ENCODE measurements around the gene UXS1.
A peak's percentile ranks its signal among the peaks of the same experiment; 100 is the strongest.

The UXS1 gene

DNA sequence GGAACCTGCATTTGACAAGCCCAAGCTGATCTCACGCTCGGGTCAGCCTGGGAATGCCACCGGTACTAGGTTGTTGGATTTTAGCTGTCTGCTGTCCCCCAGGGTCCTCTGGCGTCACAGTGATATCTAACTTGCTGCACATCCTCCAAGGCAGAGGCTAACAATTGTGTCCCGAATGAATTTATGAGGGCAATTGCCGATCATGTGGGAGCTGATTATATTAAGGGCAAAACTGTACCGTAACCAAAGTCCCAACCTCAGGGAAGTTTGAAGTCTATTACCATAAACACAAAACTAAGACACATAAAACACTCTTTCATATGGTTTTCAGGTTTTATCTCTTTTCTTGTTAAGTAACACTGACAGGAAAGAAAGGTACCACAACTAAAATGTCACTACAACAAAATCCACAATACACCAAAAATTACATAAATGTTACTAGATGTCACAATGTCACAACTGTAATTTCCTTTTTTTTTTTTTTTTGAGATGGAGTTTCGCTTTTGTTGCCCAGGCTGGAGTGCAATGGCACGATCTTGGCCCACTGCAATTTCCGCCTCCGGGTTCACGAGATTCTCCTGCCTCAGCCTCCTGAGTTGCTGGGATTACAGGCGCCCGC is 6.7 kb downstream of the UXS1 start:
- DNase-seq: no peak

DNA sequence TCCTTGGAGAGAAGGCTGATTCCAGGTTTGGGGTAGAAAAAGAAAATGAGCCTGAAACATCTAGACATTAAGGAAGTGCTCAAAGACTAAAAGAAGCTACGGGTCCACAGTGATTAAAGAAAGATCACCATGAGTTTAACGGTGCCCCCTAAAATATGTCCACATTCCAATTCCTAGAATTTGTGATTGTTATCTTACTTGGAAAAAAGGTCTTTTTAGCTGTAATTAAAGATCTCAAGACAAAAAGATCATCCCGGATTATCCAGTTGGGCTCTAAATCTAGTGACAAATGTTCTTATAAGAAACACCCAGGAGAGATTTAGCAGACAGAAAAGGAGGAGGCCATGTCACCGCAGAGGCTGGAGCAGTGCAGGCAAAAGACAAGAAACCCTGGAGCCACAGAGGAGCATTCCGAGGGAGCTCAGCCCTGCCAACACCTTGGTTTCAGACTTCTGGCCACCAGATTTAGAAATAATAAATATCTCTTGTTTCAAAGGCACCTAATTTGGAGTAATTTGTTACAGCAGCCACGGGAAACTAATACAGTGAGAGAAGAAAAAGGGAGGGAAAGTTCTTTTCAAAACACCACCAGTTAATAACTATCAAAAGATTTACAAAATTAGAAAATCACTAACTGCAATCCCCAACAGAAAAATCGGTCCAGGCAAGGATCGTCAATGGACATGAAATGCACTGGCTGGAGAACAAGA is 8.5 kb downstream of the UXS1 start:
- no peak for DNase-seq

DNA sequence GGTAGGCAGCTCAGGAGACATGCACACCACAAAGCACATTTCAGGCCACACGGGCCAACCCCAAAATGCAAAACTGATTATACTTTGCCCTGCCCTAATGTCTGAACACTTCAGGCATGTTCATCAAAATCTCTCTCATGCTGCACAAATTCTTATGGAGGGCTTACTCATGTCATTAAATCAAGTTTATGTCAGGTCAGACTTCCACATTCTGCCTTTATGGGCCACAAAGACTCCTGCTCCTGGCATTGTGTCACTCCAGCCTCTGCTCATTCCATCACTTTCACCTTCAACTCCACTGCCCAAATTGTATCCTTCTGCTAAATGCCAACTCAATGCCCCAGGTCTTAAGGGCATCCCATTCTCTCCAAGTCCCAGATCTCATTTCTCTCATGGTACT is 9.2 kb downstream of the UXS1 start:
- no peak for DNase-seq

DNA sequence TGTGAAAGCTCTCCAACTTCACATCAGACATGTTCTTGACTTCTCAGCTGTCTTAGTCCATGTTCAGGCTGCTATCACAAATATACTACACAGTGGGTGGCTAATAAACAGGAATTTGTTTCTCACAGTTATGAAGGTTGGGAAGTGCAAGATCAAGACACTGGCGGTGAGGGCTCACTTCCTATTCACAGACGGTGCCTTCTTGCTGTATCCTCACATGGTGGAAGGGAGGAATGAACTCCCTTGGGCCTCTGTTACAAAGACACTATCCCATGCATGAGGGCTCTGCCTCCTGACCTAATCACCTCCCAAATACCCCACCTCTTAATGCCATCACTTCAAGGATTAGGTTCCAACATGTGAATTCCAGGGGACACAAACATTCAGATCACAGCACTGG is 9.7 kb downstream of the UXS1 start:
- no peak for DNase-seq

DNA sequence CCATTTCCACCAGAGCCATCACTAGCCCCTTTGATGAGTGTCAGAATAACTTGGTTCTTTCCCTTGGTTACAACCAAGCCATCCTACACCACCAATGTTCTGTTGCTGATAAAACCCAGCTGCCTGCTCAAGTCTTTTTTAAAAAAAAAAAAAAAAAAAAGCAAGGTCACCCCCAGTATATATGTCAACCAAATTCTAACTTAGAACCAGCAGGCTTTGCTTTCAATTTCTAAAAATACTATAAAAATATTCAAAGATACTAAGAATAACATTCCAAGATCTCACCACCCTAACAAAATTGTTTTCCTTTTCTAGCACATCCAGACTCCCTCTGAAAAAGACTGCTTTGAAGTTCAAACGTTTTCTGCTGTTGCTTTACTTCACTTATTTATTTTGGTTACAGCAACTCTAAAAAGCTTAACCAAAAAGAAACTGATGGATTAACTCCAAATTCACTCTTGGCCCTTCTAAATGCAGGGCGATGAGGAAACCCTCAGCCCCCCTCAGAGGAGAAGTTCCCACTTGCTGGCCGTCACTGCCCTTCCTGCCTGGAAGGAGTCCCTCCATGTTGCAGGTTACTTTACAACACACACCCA is 10.9 kb downstream of the UXS1 start:
- DNase-seq: no peak

DNA sequence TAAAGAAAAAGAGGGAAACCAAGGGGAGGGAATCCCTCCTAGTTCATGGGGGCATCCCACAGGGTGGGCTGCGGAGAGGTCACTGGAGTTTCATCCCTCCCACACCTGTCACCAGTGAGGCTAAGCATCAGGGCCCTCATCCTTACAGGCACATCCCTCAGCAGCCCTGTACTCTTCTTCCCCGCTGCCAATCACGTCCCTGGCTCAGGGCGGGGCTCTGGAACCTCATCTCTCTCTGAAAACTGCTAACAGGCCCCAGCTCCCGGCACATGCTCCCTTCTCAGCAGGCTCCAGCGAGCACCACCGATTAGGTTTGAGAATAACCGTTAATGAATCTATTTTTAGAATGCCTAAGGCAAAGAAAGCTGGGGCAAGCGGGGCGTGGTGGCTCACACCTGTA is 13.0 kb downstream of the UXS1 start:
- no peak for DNase-seq

DNA sequence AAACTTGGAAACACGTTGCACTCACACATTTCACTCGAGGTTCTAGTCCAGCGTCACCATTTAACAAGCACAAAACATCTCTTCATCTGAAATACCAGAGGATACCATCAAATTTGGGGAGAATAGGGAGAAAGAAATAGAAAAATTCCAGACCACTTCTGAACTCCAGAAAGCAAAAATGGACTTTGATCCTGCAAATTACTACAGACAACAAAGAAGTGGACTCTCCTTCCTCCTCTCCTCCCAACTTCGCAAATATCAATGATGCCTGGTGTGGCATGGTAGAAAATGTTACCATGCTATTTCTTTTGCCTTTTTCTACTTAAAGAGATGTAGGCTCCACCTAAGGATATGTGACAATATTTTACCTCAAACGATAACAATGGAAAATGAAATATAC is 13.5 kb downstream of the UXS1 start:
- no peak for DNase-seq

DNA sequence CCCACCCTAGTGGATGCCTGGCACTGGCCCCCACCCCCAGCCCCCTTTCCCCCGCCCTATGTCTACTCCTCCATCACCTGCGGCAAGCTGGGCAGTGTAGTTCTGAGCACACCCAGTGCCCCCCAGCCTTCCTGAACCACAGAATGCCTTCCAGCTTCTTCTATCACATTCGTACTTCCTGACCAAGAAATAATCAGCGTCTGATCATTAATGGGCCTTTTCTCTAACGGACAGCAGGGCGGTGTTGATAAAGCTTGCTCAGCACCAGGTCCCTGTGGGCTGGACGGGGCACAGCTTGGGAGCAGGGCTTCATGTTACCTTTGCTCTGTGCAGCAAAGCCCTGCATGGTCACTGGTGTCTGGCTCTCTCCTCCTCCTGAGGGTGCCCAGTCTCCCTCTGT is 15.4 kb downstream of the UXS1 start:
- no peak for DNase-seq

DNA sequence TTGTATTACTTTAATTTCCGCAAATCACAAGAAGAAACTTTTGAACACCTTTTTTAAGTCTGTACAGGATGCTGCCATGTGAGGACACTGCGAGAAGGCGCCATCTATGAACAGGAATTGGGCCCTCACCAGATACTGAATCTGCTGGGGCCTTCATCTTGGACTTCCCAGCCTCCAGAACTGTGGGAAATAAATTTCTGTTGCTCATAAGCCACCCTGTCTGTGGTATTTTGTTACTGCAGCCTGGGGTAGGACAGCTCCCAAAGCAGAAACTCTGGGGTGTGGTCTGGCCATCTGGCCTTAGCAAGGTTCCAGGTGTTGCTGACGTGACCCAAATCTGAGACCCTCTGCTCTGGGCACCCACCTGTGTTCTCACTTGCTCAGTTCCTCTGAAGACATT is 16.5 kb downstream of the UXS1 start:
- DNase-seq: no peak

DNA sequence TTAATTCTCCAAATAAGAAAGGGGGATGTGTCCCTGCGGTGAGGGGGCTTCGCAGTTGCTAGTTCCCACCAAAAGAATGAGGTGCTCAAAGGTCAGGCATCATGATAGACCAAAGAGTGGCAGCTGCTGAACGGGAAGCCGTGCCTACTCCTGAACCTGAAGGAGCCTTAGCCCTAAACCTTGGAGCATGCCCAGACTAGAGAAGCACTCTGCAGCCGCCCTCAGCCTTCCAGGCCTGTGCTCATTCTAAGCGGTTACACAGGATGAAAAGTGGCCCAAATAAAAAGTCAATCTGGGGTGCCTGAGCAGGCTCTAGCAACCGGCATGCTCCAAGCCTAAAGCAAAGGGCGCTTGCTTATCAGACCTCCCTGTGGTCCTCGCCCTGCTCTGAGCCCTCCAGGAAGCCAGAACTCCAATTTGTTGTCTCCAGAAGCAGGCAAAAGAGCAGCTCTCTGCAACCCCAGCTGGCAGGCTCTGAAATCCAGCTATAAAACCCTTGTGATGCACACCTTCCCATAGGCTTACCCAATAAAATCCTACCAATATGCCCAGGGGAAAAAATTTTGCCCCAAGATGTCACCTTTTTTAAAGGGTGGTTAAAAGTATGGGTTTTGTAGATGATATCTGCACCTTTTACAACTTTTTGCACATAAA is 17.5 kb downstream of the UXS1 start:
- DNase-seq: no peak

DNA sequence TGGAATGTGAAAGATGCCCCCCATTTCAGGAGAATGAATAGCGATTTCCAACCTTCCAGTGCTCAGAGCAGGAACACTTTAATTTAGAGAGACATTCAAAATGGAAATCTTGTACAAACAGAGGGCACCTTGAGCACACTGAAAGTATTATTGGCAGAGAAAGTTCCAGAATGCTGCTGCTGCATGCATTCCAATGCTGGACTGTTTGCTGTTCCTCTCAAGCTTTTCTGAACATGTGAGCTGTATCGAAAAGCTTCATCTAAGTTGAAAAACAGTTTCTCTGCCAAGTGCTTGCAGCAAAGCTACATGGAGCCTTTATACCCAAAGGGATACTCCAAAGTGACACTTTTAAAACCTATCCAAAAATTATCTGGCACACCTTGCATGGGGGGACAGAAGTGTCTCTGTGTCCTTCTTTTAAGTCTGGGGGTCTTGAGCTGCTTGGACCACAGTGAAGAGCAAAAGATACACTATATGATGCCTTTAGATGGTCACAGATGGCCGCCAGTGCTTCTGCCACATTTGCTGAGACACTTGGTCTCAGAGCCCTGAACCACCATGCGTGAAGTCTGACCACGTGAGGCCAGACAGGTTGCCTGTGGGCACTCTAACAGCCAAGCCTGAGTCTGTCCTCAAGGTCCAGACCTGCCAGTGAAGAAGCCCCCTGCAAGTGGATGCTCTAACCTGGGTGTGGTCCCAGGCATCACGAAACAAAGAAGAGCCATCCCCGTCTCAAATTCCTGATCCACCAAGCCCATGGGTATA is 18.8 kb downstream of the UXS1 start:
- no peak for DNase-seq

DNA sequence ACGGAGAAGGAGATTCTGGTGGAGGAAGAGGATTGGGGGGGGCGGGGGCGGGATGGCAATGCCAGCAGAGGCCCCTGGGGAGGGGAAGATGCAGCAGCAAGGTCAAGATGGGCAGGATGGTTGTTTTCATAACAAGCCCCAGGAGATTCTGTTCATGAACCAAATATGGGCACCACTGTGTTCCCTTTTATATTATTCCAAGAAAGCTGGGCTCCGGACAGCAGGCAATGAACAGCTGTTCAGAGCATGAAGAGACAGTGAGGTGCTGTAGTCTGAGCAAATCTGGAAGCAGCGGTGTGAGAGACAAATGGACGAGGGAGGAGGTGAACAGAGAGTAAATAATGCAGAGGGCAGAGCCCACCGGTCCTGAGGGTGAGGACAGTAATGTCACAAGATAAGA is 20.0 kb downstream of the UXS1 start:
- DNase-seq: no peak

DNA sequence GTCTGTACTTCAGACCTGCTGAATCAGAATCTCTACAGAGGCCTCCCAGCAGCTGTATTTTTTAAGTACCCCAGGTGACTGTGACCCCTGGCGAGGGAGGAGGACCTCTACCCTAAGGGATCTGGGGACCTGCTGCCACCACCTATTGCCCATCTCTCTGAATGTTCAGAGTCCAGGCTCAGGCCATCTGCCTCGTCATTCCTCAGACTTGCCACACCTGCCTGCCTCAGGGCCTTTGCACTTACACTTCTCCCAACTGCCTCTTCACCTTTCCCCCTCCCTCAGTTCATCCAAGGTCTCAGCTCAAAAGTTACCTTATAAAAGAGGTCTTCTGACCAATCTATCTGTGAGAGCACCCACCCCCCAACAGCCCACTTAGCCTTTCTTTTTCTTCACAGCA is 21.5 kb downstream of the UXS1 start:
- DNase-seq: no peak

DNA sequence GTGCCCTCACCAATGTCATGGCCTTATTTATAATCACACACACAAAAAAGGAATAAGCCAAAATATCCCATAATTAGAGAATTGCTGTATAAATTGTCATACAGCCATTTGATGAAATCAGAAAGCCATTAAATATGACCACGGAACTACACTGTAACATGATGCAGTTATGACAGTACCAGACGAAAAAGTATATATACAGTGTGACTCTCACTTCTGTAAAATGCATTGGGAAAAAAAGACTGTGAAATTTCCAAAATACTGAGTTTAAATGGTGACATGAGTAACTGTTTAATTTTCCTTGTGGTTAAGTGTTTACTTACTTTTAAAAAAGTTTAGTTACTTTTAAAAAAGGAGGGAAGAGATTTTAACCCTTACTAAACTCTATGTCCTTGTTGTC is 25.4 kb downstream of the UXS1 start:
- no peak for DNase-seq

DNA sequence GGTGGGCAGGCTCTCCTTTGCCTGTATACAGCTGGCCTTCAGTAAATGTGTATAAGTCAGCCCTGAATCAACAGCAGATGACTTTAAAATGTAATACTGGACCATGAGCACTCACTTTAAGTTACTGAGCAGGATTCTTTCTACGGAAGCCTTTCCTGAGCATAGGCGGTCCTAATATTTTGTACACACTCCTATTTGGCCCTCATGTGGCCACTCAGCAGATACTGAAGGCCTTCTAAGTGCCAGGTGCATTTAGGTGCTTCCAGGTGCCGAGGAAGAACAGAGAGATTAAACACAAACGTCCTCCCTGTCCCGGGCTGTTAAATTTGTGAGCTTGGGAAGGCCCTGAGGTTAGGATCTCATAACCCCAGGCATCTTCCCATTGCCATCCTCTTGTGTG is 27.0 kb downstream of the UXS1 start:
- DNase-seq: peak; percentile 53

DNA sequence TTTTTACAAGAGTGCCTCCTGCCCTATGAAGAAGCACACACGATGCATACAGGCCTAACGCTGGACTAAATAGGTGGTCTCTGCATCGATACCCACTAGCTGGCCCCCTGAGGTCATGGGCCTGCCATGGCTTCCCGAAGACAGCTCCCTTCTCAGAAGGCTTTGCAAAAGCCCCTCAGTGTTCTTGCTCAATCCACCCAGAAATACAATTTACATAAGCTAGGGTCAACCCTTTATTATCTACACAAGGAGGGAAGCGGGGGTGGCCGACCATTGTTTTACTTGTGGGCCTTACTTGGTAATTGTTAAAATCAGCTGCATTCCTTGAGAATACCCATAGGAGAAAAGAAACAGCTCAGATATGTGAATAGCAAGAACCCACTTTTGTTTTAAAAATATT is 28.5 kb downstream of the UXS1 start:
- no peak for DNase-seq

DNA sequence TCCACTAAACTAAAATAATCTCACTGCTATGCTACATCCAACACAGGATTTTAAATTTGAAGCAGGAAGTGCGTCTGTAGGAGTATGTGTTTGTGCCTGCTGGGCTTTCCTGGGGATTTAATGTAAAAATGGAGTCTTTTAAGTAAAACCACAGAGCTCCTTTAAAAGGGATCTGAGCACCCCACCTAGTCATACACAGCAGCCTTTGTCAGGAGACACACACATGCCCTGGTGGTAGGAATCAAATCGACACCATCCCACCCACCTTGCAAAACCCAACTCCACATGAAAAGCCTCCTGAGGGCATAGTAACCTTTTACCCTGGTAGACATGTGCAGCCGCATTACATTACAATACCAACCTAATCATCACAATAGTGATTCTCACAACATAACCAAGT is 29.1 kb downstream of the UXS1 start:
- no peak for DNase-seq

DNA sequence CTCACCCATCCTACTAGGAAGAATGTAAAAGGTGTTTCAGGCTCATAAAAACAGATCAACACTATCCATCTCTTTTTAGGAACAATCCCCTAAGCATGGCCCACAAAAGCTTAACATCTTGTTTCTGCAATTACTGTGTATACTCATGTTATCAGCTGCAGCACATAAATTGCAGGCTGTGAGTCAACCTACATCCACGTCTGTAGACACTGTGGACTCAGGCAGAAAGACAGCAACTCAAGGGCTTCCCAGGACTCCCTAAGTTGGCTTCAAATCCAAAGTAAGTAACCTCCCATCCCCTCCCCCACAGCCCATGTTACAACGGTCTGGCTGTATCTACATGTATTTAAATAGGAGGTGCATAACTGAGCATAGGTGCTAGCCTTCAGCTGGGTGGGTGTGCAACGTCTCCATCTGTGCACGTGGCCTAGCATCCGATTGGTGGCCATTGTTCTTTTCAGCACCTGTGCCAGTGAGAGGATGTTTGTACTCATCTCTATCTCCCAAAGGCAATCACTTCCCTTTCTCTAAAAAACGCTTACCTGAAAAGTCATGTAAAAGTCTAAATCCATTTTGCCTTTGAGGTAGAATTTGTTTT is 30.1 kb downstream of the UXS1 start:
- DNase-seq: no peak

DNA sequence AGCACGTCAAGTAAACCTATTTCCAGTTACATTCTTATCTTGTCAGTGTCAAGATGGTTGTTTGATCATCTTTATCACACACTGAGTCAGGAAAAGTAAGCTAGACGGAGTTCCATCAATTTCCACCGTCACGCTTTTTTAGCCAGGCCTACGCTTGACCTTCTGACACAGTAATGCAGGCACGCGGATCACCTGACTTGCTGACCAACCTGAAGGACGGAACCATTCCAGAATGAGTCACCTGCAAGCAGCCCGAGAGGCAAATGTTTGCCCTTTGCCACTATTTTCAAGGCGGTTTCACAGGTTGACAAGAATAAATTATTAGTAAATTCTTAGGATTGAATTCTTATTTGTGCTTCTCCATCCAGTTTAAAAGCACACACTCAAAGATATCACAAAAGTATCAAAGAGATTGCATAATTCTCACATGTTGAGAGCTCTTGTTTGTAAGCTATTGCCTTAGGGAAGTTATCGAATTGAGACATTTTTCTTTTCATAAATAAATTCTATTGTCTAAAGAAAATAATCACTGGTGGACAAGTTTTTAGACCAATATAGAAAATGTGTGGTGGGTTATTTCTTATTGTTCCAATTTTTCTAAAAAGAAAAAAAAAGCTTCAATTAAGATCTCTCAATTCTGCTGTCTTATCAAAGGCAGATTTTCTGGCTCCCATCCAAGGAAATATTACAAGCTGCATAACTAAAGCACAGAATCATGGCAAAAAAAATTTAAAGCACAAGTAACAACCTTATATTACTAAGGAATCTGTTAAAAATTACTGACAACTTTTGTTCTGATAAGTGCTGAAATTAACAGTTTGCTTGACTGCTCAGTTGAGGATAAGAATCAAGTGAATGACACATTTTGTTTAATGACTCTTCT is 31.9 kb downstream of the UXS1 start:
- DNase-seq: no peak

DNA sequence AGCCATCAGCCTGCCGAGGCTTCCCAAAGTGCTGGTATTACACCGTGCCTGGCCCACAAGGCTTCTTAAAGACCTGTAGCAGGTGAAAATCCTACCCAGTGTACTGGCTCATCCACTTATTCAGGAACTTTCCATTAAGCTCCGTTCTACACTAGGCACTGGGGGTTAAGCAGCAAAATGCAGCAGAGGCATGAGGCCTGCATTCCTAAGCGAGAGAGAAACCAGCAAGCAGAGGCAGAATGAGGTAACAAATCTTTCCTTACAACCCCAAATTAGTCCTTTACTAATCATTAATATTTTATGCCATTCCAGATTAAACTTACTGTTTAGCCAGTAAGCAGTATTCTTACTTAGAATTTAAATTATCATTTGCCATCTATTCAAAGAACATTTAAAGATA is 32.8 kb downstream of the UXS1 start:
- DNase-seq: no peak

DNA sequence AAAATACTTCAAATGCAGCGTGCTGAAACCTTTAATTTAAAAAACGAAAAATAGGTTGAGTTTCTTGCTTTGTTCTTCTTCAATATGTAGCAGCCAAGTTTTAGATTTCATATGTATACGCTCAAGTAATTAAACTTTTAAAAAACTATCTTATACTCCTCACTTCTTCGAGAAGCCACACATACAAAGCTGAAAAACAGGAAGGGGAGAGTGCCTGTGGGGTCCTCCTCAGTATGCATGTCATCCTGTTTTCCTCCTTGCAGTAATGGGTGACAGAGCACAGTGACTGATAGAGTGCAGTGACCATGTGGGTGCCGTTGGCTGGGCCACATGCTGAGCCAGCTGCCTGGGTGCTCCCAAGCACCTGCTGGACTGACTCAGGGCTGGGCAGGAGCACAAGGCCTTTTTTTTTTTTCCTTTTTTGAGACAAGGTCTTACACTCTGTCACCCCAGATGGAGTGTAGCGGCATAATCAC is 33.3 kb downstream of the UXS1 start:
- no peak for DNase-seq

All from NCI-H510A treated with DMSO at 0.1 percent for 48 hours (cell line).